HG03103 (cell line): ENCODE results near the gene PODXL.
A peak's percentile ranks its signal among the peaks of the same experiment; 100 is the strongest.

Source experiments
- ATAC-seq: cut with Tn5 transposase; IDR thresholded peaks from one replicate; pipeline ENCODE4 v1.9.1; 2021; ENCODE audit warnings: low read depth; ENCODE audit not compliant: unreplicated experiment

Gene PODXL

DNA sequence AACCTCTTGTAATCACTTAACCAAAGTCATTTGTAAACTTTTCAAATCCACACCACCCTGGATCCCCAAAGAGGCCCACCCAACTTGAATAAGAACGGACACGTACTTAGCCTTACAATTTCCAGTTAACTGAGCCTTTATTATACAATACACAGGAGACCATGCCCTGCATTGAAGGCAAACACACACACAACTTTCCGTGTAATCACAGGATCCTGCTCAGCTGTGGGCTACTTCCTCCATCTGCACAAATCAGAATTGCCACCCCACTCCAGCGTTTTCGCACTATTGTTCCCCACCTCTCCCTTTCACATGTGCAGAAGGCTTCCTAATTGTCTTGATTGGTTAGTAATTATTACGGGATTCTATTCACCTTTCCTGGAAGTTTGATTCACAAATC, 12.1 kb upstream of the PODXL start:
- no peak for ATAC-seq

DNA sequence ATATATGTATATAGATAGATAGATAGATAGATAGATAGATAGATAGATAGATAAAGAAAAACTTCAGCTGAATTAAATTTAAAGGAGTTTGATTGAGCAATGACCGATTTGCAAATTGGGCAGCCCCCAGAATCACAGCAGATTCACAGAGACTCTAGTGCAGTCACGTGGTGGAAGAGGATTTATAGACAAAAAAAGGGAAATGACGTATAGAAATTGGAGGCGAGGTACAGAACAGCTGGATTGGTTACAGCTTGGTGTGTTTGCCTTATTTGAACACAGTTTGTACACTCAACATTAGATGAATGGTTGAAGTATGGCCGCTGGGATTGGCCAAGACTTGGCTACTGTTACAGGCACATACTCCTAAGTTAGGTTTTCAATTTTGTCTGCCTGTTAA, 8.2 kb upstream of the PODXL start:
- ATAC-seq: no peak

DNA sequence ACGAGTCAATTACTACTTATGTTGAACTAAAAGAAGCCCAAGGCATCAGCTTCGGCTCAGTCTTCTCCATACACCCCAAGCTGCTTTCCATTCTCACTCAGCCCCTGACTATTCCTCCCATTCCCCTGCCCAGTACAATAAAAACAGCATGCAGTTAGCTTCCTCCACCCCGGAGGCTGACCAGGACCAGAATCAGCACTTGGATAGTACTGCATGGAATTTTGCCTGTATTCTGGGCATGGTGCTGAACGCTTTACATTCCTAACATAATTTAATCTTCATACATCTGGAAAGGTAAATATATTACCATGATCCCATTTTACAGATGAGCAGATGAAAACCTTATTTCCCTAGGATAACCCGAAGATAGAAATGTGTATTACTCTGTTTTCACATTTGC, 7.5 kb upstream of the PODXL start:
- ATAC-seq: no peak

DNA sequence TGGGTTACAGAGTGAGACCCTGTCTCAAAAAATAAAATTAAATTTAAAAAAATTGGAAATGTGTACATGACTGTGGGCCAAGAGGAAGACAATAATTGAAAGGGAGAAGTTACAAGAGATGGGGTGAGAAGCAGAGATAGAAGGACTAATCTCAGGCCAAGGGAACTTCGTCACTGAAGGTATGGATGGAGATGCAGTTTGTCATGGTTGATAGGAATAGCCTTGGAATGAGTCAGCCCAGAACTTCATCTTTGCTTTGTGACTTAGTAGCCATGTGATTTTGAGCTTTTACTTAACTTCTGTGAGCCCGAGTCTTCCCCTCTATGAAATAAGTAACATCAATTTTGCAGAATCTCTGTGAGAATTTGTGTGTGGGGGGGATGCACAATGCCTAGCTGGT, 6.5 kb upstream of the PODXL start:
- ATAC-seq: no peak

DNA sequence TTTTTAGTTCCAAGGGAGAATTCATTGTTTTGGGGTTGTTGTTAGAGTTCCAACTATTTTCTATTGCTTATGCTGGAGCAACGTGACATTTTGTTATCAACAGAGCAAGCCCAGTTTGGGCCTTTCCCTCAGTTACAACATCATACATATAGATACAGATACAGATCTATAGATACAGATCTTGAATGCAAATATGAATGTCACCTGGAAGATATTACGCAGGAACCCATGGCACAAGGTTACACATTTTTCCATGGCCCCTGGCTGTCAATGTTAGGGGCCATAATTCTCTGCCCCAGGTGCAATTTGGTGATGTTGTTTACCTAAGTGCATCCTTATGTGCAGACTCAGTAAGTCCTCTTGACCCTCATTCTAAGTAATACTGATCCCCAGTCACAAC, 3.6 kb upstream of the PODXL start:
- no peak for ATAC-seq

DNA sequence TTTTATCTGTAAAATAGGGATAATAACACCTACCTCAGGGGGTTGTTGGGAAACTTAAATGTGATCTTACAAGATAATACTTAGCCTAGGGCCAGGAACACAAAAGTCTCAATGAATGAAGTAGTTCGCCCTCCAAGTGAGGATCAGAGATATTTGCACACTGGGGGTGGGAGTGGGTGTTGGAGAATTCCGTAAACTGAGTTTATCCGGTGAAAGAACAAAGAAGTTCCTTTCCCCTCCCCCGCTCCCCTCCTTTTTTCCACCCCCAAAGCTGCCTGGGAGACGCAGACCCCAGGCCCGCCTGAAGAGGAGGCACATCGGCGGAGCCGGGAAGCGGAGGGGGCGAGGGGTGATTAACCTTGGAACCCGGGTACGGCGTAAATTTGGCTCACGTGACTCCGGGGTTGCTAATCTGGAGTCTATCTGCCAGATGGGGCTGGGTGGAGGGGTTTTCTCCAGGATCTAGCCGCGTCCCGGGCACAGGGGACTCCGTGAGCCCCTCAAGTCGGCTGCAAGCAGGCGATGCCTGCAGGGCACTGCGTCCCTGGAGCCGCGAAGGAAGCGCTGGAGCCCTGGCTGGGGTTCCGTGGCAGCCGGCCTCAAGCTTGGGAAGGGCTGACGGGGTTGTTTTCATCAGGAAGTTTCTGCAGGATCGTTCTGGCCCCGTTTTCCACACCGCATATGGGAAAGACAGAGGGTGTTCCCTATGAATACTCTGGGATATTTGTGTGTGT, 1.4 kb upstream of the PODXL start:
- no peak for ATAC-seq

DNA sequence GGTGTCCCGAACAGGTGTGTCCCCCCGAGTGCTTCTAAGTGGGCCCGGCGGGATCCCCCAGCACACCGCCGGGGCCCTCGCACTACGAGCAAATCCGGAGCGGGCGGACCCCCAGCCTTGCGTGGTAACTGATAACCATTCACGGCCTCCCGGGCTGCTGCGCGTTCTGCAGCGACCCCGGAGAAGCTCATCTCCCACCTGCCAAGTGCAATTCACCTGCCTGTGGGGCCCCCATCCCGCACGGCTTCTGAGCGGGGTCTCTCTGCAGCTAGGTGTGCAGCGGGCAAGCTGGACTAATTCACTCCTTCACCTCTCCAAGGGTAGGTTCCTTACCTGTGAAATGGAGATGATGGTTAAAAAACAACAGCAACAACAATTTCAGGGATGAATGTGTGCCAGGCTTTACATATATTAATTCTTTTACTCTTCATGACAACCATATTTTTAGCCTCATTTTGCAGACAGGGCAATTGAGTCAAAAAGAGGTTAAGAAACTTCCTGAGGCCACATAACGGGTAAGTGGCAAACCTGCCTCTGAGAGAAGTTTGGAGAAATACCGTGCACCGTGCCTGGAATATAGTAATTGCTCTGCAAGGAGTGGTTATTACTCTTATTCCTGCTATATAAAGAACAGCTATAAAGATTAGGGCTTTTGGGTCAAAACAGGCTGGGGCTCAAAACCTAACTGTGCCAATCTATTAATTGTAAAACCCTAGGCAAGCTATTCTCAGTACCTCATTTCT, 652 bp upstream of the PODXL start:
- peak; percentile 12 for ATAC-seq

DNA sequence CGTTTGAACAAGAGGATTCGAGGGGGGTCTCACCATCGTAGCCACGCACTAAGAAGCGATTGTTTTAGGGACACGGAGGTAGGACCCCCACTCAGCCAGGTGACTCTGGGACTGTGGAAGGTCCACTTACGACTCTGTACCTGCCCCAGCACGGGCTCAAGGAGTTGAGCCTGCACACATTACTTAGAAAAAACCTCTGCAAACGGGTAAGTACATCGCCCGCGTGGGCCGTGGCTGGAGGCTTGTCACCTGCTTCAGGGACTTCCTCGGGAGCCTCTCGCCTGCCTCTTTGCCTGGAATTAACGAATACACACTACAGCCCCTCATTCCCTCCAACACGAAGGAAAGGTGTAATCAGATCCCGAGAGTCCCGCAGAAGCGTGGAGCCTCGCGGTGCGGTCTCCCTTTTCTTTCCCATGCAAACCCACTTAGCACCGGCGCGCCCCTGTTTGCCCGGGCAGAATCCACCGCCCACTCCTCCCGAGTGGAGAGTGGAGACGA, 826 bp downstream of the PODXL start:
- ATAC-seq: no peak

DNA sequence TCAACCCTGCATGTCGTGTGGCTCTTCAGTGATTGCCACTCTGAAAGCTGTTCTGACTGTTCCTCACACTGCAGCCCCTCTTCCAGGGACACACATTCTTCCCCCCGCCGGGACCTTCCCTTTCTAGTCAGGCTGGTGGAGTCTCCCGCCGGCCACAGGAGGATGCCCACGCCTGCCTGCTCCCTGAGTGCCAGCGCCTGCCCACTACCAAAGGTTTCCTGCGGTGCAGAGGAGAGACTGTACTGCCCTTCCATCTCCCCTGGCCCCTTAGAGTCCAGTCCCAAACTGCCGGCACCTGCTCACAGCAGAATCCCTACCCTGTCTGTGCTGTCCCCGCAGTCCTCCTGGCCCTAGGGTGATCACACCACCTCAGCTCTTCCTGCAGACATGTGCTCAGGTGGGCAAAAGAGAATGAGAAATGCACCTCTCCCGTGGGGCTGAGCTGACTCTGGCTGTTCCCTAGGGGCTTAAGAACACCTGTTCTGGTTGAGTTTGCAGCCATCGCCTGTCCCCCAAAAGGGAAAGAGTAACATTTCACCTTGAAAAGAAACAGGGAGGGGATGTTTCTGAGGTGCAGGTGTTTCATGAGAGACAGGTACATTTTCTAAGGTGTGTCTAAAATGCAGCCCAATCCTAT, 1.4 kb downstream of the PODXL start:
- ATAC-seq: no peak

DNA sequence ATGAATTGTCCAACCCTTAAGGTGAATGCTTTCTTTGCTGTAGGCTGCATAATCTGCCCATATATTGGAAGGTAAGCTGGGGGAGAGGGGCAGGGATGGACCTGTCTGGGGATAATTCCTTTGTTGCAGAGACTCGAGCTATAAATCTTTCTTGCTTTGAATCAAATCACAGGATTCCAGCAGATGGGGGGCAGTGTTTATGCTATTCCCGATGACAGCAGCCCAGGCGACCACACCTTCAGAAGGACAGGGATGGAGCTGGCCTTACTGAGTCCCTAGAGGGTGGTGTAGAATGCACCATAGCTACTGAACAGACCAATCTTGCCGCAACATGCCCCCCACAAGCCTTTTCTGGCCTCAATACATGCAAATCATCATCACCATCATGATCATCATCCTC, 2.5 kb downstream of the PODXL start:
- ATAC-seq: no peak

DNA sequence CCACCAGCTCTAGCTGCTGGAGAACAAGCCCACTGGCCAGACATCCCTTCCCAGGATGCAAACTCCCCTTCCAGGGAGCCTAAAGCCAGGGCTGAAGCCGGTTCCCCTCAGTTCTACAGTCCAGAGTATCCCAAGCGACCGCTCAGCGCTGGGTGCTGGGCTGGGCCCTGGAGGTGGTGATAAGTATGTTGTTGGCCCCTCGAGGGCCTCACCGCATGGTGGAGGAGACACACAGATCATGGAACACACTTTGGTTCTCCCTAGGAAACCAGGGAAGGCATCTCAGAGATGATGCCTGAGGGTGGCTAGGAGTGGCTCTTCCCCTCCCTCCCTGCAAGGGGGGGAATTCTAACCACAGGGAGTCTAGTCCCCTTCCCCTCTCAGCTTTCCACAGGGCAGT, 4.4 kb downstream of the PODXL start:
- ATAC-seq: no peak

DNA sequence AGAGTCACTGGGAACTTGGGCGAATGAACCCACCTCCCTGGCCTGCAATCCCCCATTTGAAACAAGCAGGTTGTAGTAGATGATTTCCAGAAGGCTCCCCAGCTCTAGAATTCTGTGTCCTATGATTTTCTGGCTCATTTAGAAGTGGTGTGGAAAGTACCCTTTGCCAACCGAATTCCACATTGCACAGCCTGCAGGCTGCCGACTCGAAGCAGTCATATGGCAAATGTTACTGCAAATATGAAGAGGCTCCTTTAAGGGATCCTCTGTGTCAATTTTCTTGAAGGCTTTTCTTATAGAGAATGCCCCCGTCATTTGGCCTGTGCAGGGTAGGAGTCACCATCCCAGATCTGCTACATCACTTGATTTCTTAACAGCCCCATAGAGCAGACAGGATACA, 5.6 kb downstream of the PODXL start:
- ATAC-seq: no peak

DNA sequence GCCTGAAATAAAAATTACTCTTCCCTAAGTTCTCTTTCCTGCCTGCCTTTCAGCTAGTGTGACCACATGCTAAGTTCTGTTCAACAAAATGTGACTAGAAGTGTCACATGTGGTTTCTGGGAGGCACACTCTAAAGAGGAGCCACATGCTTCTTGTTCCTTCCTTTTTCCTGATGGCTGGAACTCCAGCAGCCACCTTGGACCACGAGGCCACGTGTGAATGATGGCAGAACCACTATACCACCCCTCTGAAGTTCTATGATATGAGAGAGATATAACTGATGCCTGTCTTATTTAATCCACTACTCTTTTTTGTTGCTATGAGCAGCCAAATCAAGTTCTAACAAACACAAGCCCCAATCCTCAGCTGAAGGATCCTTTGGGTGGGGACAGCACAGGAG, 8.1 kb downstream of the PODXL start:
- ATAC-seq: no peak

DNA sequence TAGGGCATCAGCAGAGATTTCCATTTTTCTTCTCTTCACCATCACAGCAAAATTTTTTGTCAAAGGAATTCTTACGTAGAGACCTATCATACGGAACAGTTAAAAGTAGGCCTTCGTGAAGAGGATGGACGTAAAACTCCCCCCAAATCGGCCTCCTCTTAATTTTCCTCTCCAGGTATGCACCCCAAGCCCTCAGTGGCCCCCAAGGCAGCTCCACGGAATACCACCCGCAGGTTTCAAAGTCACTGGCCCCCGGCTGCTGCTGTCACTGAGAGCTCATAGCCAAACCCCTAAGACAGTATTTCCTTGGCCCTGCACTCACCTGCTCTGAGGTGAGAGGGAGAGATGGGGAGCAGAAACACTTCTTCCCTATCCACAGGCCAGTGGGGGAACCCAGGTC, 8.8 kb downstream of the PODXL start:
- ATAC-seq: no peak

DNA sequence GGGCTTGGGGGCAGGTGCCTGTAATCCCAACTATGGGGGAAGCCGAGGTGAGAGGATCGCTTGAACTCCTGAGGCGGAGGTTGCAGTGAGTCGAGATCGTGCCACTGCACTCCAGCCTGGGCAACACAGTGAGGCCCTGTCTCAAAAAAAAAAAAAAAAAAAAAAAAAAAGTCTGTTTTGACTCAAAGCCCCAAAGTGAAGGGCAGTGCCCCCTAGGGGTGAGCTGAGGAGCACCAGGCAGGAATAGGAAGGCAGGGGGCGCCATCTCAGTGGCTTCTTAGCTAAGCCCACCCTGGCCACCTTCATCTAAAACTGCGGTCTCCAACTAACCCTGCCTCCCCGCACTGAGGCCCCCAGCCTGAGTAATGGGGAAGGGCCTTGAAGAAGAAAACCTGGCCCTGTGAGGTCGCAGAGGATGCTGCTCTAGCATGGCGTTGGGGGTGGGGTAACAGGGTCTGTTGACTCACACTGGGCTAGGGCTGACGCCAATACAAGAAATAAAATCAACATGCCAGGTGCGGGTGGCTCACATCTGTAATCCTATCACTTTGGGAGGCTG, 9.8 kb downstream of the PODXL start:
- ATAC-seq: no peak

DNA sequence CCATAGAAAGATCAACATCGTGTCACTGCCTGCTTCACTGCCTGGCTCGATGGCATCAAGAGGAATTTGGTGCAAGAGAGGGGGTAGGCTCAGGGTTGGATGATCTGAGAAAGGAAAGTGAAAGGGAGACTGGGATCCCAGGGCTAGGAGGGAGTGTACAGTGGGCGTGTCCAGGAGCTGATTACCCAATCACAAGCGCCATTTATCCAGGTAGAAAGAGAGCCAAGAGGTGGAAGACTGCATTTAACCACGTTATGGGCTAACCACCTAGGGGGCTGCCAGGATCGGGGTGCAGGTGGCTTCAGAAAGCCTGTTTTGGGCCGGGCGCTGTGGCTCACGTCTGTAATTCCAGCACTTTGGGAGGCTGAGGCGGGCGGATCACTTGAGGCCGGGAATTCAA, 10.3 kb downstream of the PODXL start:
- ATAC-seq: no peak

DNA sequence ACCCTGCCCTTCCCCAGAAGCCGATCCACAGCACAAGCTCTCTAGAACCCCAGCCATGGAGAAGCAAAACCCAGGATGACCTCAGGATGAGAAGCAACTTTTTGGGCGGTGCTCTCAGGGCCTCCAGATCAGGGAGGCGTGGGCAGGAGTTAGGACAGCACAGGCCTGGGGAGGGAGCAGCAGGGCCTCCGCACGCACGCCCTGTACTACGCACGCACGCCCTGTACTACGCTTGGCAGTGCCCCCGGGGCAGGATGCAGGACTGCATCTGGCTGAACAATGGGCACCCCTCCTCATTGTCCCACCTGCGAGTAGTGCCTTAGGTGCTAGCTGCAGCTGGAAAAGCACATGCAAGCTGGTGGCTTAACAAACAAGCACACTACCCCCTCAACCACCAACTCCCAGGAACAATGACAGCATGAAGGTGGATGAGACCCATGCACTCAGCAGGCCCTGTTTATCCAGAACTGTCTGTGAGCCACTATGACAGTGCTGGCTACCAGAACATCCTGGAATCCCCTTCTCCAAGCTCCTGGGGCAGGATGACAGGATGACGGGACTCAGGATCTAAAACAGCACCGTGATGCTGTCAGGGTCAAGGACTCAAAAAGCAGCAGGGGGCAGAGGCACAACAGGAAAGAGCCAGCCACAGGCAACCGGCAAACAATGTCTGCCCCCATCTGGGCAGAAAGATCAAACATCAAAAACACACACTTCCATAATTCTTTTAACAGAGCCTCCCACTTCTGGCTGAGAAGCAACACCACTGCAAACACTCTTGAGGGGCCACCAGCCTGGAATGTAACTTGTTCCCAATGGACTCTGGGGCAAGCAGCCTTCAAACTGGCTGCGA, 11.8 kb downstream of the PODXL start:
- no peak for ATAC-seq

DNA sequence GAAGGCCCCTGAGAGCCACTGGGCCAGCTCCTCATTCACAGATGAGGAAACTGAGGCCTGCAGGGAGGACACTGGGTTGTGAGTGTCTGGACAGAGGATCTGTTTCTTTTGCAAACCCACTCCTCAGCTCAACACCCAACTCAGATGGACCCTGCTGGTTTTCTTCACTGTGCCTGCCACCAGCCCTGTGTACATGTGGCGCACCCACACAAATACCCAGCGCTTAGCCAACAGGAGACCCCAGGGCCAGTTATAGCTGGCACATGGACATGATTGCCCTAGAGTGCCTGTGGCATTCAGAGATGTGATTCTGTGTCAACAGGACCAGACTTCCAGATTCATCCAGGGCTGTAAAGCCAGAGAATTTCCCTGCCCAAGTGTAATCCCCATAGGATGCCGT, 12.4 kb downstream of the PODXL start:
- ATAC-seq: no peak

DNA sequence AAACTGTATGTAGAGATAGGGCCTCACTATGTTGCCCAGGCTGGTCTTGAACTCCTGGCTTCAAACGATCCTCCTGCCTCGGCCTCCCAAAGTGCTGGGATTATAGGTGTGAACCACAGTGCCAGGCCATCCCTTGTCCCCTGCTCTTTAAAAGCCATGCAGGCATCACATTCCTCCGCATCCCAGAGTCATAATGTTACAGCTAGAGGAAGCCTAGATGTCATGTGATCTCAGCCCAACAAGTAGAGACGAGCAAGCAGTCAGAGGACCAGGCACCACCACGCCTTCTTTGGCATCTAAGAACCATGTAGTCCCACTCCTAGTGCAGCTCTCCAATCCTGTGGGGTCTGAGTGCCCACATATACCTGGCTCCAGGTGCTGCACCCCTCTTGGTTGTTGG, 13.1 kb downstream of the PODXL start:
- ATAC-seq: no peak

DNA sequence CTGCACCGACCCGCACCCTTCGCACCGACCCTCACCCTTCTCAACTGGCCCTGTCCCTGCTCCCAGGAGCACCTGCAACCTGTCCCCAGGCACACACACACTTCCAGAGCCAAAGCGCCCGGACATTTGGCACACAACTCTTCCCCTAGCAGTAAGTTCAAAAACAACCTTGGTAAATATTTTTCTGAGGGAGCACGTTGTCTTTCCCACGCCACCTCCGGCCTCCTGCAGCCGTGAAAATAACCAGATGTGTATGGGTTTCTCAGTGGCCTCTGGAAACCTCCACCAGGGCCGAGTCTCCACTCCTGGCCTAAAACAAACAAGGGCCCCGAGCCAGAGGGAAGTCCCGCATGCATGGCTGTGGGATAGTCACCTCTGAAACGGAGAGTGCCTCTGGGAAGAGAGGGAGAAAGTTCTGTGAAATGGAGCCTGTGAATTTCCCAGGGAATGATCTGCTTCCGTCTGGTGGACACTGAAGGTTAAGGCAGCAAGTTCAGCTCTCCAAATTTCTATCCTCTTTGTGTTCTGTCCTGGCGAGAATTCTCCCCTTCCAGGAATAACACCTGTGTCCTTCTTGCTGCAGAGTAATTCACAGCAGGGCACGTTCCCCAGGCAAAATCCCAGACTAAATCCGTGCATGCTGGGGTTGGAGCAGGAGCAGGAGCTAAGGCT, 15.8 kb downstream of the PODXL start:
- ATAC-seq: no peak
